ENCODE measurements around the gene SUSD4. TPM values are rescaled to one million over a fixed set of nuclear protein-coding genes. Genes with fewer than 3 reads are reported as not detected.

Gene SUSD4
- total and polyA plus RNA-seq, 2 of the 8 experiments (the other 6 are each of a cell fraction or from before 2014, with no cell fraction given), result 3.9 to 5.2 TPM

DNA sequence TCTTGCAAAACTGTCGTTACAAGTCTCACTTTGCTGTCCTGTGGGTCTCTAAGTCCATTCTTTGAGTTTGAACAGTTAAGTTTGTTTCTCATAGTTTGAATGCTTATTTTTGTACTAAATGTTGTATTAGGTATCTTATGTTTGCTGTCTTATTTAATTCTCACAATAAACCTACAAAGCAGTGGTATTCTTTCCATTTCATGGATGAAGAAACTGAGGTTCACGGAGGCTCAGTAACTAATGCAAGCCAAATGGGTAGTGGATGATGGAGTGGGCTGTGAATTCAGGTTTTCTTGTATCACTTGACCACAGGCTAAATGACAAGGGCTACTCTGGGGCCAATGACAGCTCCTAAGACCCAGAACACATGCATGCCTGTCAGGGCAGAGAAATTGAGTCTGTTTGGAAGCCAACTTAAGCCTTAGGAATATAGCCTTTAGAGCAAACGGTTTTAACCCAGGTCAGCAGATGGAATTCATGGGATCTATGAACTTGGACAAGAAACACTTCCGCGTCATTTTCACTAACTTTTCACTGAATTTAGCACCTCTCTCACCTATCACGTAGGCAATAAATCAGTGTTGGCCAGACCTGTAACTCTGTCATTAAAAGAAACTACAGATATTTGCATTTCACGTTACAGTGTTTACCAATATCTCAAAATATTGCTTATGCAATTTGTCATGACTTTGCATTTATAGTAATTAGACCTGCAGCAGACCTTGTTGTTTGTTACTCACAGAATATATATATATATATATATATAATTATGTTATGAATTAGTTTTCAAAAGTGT lies 153.8 kb downstream of the SUSD4 start:
- Histone ChIP-seq H2BK120ac (replicated peaks; ENCODE audit: low read depth, low read length) (no peak overlapping the region), H4K5ac (ENCODE audit: insufficient read length, low read depth, low read length) (no peak overlapping the region), H3K4ac (replicated peaks; ENCODE audit: insufficient read length, low read depth, low read length) (no peak overlapping the region), H3K79me1 (ENCODE audit: low read depth, low read length) (no peaks in the 10 kb centered on the region), H4K8ac (ENCODE audit: extremely low read depth, insufficient read depth, low read length) (no peak overlapping the region), H3K27me3 (replicated peaks in 1 of 4; ENCODE audit: control insufficient read depth in 3 of 4, extremely low read depth in 1 of 4, insufficient read depth in 3 of 4, low read length in 3 of 4) (no peaks in the 10 kb centered on the region), H4K91ac (replicated peaks; ENCODE audit: insufficient read length, low read length) (no peak overlapping the region), H2BK12ac (ENCODE audit: low read depth, low read length) (no peak overlapping the region), H3K27ac (ENCODE audit: low read depth, low read length) (no peak overlapping the region), H3K9me3 (ENCODE audit: insufficient read depth in 2 of 2, low read depth in 1 of 2, low read length in 1 of 2) (no peaks in the 10 kb centered on the region), H4K20me1 (replicated peaks in 1 of 2; ENCODE audit: control insufficient read depth in 1 of 2, insufficient read depth in 2 of 2, low read length in 2 of 2) (no peaks in the 10 kb centered on the region), H3K23me2 (ENCODE audit: low read depth, low read length) (no peaks in the 10 kb centered on the region), H2BK20ac (ENCODE audit: low read length) (no peak overlapping the region), H3K9ac (replicated peaks in 1 of 4; ENCODE audit: extremely low read depth in 1 of 4, low read depth in 3 of 4, low read length in 3 of 4) (no peak overlapping the region), H3K36me3 (ENCODE audit: control insufficient read depth in 2 of 4, insufficient read depth in 4 of 4, low read length in 3 of 4) (no peaks in the 10 kb centered on the region), H2AFZ (ENCODE audit: low read length) (no peak overlapping the region), H3K79me2 (ENCODE audit: control insufficient read depth in 1 of 2, insufficient read depth in 2 of 2, low read length in 2 of 2) (no peaks in the 10 kb centered on the region), H3K18ac (ENCODE audit: extremely low read depth, low read length) (no peak overlapping the region), H3K14ac (ENCODE audit: insufficient read length) (no peak overlapping the region), H3K4me1 (replicated peaks in 1 of 4; ENCODE audit: control insufficient read depth in 3 of 4, insufficient read depth in 4 of 4, low read length in 3 of 4) (peaks cover 0 to 7% (median 3%) of the 10 kb centered on the region in 4 experiments; a peak in 3 of 7 replicates), H2BK5ac (ENCODE audit: low read depth, low read length) (no peak overlapping the region), H3K4me2 (ENCODE audit: insufficient read depth in 1 of 2, low read depth in 2 of 2, low read length in 2 of 2) (no peak overlapping the region), H2AK5ac (ENCODE audit: low read depth, low read length) (no peak overlapping the region), H3K56ac (replicated peaks; ENCODE audit: insufficient read length, low read depth, low read length) (no peak overlapping the region), H2BK15ac (ENCODE audit: low read length) (no peak overlapping the region), H3K4me3 (ENCODE audit: extremely low read depth in 1 of 4, insufficient read depth in 2 of 4, low read depth in 3 of 4, low read length in 4 of 4) (no peak overlapping the region), H3K23ac (ENCODE audit: insufficient read length) (no peak overlapping the region)
- ChIA-PET POLR2A (ENCODE audit: partially characterized antibody) (no interaction called here), CTCF (ENCODE audit: partially characterized antibody) (interaction anchor here (1.0 kb wide), 1 partner anchor 11 kb away, joined by 3 read pairs; no protein-coding TSS in a partner anchor)
- no peak for DNase-seq (ENCODE audit: low read depth in 1 of 2, low spot score in 2 of 2)
- no peak for FAIRE-seq
- 91% methylated on average over 7 of the region's 7 CpGs; no CpG with 5 or more reads in 1 of the 2 experiments for WGBS, 2 experiments (ENCODE audit: extremely low coverage in 1 of 2, insufficient coverage in 1 of 2, insufficient read length in 1 of 2, insufficient replicate concordance in 2 of 2, low coverage in 1 of 2, low lambda C conversion rate in 2 of 2, missing lambda C conversion rate in 1 of 2)
- TF ChIP-seq SP4 (IDR thresholded peaks at IDR 0.05; ENCODE audit: low read length), result no peak
- no peak for TF ChIP-seq SRF (IDR thresholded peaks at IDR 0.05; ENCODE audit: low read depth, low read length)
- TF ChIP-seq, protein P1, sequence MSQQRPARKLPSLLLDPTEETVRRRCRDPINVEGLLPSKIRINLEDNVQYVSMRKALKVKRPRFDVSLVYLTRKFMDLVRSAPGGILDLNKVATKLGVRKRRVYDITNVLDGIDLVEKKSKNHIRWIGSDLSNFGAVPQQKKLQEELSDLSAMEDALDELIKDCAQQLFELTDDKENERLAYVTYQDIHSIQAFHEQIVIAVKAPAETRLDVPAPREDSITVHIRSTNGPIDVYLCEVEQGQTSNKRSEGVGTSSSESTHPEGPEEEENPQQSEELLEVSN (IDR thresholded peaks at IDR 0.05), result no peak
- TF ChIP-seq FOSL1 (IDR thresholded peaks at IDR 0.05; ENCODE audit: insufficient read depth, low read depth, low read length), result no peak
- TF ChIP-seq KDM4A (IDR thresholded peaks at IDR 0.05; ENCODE audit: low read depth, low read length, severe bottlenecking), result no peak
- no peak for TF ChIP-seq SAP30 (IDR thresholded peaks at IDR 0.05; ENCODE audit: insufficient read depth, insufficient replicate concordance, low read length)
- TF ChIP-seq CTCF (IDR thresholded peaks at IDR 0.05; ENCODE audit: control extremely low read depth in 1 of 3, insufficient read depth in 1 of 3, low read depth in 1 of 3, low read length in 3 of 3), result no peak
- no peak for TF ChIP-seq CEBPB (IDR thresholded peaks at IDR 0.05; ENCODE audit: low read depth, low read length)
- TF ChIP-seq NANOG (IDR thresholded peaks at IDR 0.05; ENCODE audit: insufficient read depth, low read depth, low read length, poor library complexity, severe bottlenecking), result no peak

Data from H1 (cell line).